GM12878 (cell line): ENCODE measurements around the gene EML1. TPM values are rescaled to one million over a fixed set of nuclear protein-coding genes. Genes with fewer than 3 reads are reported as not detected.
A peak's percentile ranks its signal among the peaks of the same experiment; 100 is the strongest.

Experiments
- BCL11A ChIP-seq: IDR thresholded peaks from 2 replicates; pipeline ENCODE4 v1.6.1; 2011; ENCODE audit warnings: low read depth, low read length
- BHLHE40 ChIP-seq, 2 experiments: fragments of 450-650 bp in 1 of 2; IDR thresholded peaks; 2 replicates each; pipeline ENCODE4 v1.6.1; 2011 to 2017; ENCODE audit warnings: low read depth in 2 of 2, borderline replicate concordance in 1 of 2, improper control_type of control experiment in 1 of 2, low read length in 1 of 2, mild to moderate bottlenecking in 1 of 2
- EZH2 ChIP-seq: IDR thresholded peaks from 2 replicates; pipeline ENCODE4 v1.6.1; 2012; ENCODE audit warnings: low read depth, mild to moderate bottlenecking, control low read depth, inconsistent platforms, low read length, borderline replicate concordance; ENCODE audit not compliant: control insufficient read depth
- IRF4 ChIP-seq: IDR thresholded peaks from 2 replicates; pipeline ENCODE4 v1.6.1; 2011; ENCODE audit warnings: low read depth, low read length
- JUNB ChIP-seq: IDR thresholded peaks from 2 replicates; pipeline ENCODE4 v1.6.1; 2016; ENCODE audit warnings: antibody characterized with exemption, mild to moderate bottlenecking
- KDM1A ChIP-seq: fragments of 200-600 bp; sonication (generic); IDR thresholded peaks from 2 replicates; pipeline ENCODE4 v1.6.1; 2016; ENCODE audit warnings: borderline replicate concordance
- SMAD5 ChIP-seq: IDR thresholded peaks from 2 replicates; pipeline ENCODE4 v1.6.1; 2016; ENCODE audit warnings: antibody characterized with exemption, low read depth
- SREBF1 ChIP-seq: IDR thresholded peaks from 2 replicates; pipeline ENCODE4 v1.6.1; 2012; ENCODE audit warnings: mild to moderate bottlenecking, low read length
- YY1 ChIP-seq: IDR thresholded peaks from 2 replicates; pipeline ENCODE4 v1.6.1; 2011; ENCODE audit warnings: low read depth, mild to moderate bottlenecking, low read length
- ZNF217 ChIP-seq: fragments of 450-650 bp; IDR thresholded peaks from 2 replicates; pipeline ENCODE4 v1.6.1; 2017; ENCODE audit warnings: antibody characterized with exemption, mild to moderate bottlenecking
- polyA plus RNA-seq, 11 experiments: library from polyadenylated mRNA; depleted of rRNA in 4 of 11; unstranded in 6 of 11; stranded (reverse) in 5 of 11; fragments of >200 nt; fragmentation: Nextera tagmentation in 4 of 11; fragmentation: Illumina TruSeq in 1 of 11; extraction: Ambion mirVana in 4 of 11; extraction: Trizol in 1 of 11; gene quantifications; 1 replicate in 1 of 11; 2 replicates in 10 of 11; pipeline versions ENCODE4 v1.2.1 to v1.2.3, GENCODE V29; 2011 to 2016; ENCODE audit warnings: inconsistent platforms in 2 of 11, missing spikeins in 2 of 11, low read depth in 1 of 11
- total RNA-seq, 4 experiments: library from RNA; depleted of rRNA in 3 of 4; stranded (reverse); fragments of >200 nt in 3 of 4; fragmentation: Illumina TruSeq in 1 of 4; extraction: Trizol in 1 of 4; gene quantifications; 2 replicates each; pipeline versions ENCODE4 v1.2.1 to v1.2.3, GENCODE V29; 2013 to 2021
- TF ChIP-seq, protein P1 (sequence below): fragments of 450-650 bp; IDR thresholded peaks from 2 replicates; pipeline ENCODE4 v1.6.1; 2016; ENCODE audit warnings: mild to moderate bottlenecking
- TF ChIP-seq, protein P2 (sequence below): IDR thresholded peaks from 2 replicates; pipeline ENCODE4 v1.6.1; 2012; ENCODE audit warnings: low read depth, low read length, improper control_type of control experiment
- TF ChIP-seq, protein P3 (sequence below): fragments of 450-650 bp; IDR thresholded peaks from 2 replicates; pipeline ENCODE4 v1.6.1; 2017; ENCODE audit warnings: mild to moderate bottlenecking, low read depth, inconsistent platforms; ENCODE audit not compliant: poor library complexity, severe bottlenecking
- TF ChIP-seq, protein P4 (sequence below): fragments of 450-650 bp; formaldehyde crosslinking; IDR thresholded peaks from 2 replicates; pipeline ENCODE4 v1.4.0; 2020; ENCODE audit warnings: mild to moderate bottlenecking, moderate library complexity

The EML1 gene
- total and polyA plus RNA-seq, 10 of the 15 experiments (the other 5 are each of a cell fraction or from before 2014, with no cell fraction given), result 0.05 to 3.4 (median 0.11) TPM; not detected in 3

DNA sequence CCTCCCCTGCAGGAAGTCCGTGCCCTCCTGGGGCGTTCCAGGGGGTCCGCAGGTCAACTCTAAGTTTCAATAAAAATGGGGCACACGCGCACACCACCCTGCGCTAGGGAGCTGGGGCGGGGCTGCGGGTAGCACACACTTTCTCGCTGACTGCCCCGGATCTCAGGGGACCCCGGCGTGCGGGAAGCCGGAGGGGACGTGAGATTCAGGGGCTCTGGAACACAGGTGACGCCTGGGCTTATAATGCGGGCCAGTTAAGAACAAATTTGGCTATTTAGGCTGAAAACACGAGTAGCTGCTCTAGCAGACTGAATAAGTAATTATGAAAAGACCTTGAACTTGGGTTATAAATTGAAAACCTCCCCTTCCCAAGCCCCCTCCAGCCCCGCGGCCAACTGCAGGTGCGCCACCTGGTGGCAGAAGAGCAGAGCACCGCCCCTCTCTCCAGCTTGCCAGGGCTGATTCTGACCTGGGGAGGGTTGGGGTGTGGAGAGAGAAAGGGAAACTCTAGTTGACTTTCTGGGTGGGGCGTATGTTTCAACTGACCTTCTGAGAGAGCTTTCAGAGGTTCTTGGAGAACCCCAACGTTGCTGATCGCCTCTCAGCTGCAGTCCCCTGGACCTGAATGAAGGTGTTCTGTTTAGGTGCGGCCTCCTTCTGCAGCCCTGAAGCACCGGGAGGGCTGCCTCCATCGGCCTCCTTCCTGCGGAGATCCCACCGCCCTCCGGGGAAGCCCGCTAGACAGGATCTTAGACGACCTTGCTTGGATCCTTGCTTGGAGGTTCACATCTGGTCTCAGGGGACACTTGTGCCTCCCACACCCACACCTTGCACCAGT is 153.7 kb downstream of the EML1 start (continued):
- TF ChIP-seq SMAD5, result no peak
- no peak for TF ChIP-seq KDM1A
- TF ChIP-seq, protein P1, sequence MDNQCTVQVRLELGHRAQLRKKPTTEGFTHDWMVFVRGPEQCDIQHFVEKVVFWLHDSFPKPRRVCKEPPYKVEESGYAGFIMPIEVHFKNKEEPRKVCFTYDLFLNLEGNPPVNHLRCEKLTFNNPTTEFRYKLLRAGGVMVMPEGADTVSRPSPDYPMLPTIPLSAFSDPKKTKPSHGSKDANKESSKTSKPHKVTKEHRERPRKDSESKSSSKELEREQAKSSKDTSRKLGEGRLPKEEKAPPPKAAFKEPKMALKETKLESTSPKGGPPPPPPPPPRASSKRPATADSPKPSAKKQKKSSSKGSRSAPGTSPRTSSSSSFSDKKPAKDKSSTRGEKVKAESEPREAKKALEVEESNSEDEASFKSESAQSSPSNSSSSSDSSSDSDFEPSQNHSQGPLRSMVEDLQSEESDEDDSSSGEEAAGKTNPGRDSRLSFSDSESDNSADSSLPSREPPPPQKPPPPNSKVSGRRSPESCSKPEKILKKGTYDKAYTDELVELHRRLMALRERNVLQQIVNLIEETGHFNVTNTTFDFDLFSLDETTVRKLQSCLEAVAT, result no peak
- no peak for TF ChIP-seq BCL11A
- TF ChIP-seq YY1, result peak; percentile 32; the same call in 1 of the 2 replicates
- TF ChIP-seq JUNB, result no peak
- TF ChIP-seq SREBF1, result no peak
- TF ChIP-seq, protein P2, sequence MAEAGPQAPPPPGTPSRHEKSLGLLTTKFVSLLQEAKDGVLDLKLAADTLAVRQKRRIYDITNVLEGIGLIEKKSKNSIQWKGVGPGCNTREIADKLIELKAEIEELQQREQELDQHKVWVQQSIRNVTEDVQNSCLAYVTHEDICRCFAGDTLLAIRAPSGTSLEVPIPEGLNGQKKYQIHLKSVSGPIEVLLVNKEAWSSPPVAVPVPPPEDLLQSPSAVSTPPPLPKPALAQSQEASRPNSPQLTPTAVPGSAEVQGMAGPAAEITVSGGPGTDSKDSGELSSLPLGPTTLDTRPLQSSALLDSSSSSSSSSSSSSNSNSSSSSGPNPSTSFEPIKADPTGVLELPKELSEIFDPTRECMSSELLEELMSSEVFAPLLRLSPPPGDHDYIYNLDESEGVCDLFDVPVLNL, result no peak
- TF ChIP-seq, protein P3, sequence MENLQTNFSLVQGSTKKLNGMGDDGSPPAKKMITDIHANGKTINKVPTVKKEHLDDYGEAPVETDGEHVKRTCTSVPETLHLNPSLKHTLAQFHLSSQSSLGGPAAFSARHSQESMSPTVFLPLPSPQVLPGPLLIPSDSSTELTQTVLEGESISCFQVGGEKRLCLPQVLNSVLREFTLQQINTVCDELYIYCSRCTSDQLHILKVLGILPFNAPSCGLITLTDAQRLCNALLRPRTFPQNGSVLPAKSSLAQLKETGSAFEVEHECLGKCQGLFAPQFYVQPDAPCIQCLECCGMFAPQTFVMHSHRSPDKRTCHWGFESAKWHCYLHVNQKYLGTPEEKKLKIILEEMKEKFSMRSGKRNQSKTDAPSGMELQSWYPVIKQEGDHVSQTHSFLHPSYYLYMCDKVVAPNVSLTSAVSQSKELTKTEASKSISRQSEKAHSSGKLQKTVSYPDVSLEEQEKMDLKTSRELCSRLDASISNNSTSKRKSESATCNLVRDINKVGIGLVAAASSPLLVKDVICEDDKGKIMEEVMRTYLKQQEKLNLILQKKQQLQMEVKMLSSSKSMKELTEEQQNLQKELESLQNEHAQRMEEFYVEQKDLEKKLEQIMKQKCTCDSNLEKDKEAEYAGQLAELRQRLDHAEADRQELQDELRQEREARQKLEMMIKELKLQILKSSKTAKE, result no peak
- TF ChIP-seq BHLHE40 (IDR thresholded peaks at IDR 0.05; ENCODE audit: borderline replicate concordance in 1 of 2, low read depth in 2 of 2, low read length in 1 of 2), result 0 out of 4 replicates have a peak, but pooled peaks of 1 of the 2 experiments have one; percentile 14
- TF ChIP-seq, protein P4, sequence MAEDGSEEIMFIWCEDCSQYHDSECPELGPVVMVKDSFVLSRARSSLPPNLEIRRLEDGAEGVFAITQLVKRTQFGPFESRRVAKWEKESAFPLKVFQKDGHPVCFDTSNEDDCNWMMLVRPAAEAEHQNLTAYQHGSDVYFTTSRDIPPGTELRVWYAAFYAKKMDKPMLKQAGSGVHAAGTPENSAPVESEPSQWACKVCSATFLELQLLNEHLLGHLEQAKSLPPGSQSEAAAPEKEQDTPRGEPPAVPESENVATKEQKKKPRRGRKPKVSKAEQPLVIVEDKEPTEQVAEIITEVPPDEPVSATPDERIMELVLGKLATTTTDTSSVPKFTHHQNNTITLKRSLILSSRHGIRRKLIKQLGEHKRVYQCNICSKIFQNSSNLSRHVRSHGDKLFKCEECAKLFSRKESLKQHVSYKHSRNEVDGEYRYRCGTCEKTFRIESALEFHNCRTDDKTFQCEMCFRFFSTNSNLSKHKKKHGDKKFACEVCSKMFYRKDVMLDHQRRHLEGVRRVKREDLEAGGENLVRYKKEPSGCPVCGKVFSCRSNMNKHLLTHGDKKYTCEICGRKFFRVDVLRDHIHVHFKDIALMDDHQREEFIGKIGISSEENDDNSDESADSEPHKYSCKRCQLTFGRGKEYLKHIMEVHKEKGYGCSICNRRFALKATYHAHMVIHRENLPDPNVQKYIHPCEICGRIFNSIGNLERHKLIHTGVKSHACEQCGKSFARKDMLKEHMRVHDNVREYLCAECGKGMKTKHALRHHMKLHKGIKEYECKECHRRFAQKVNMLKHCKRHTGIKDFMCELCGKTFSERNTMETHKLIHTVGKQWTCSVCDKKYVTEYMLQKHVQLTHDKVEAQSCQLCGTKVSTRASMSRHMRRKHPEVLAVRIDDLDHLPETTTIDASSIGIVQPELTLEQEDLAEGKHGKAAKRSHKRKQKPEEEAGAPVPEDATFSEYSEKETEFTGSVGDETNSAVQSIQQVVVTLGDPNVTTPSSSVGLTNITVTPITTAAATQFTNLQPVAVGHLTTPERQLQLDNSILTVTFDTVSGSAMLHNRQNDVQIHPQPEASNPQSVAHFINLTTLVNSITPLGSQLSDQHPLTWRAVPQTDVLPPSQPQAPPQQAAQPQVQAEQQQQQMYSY, result no peak
- no peak for TF ChIP-seq IRF4
- no peak for TF ChIP-seq EZH2
- no peak for TF ChIP-seq ZNF217
